Activated naive CD4-positive, alpha-beta T cell treated with anti-CD3 and anti-CD28 coated beads, Interleukin-2, amount 50 U/mL, for 72 hours (primary cell): ENCODE measurements around the gene POU2F3. TPM values are rescaled to one million over a fixed set of nuclear protein-coding genes. Genes with fewer than 3 reads are reported as not detected.
"Not testable (repeated sequence)": the region's sequence is repeated elsewhere in the genome, so short reads cannot be mapped to it uniquely, and the experiment has no call there.

Experiments
- ATAC-seq, 2 donors: fragments of 150-1000 bp; cut with Tn5 transposase; 2 replicates each; pipeline ENCODE4 v1.10.0; 2021; ENCODE audit warnings: mild to moderate bottlenecking in 2 of 2, moderate library complexity in 2 of 2
- DNase-seq, 2 donors: peaks; one replicate each; pipeline ENCODE4 v3.0.0; 2021 to 2022; ENCODE audit warnings: low spot score in 2 of 2
- H3K27ac Mint-ChIP-seq, 2 donors: one replicate each; pipeline ENCODE4 v1.8.0; 2022; ENCODE audit warnings: mild to moderate bottlenecking in 2 of 2, mixed read lengths in 2 of 2
- H3K36me3 Mint-ChIP-seq, 2 donors: one replicate each; pipeline ENCODE4 v1.8.0; 2022; ENCODE audit warnings: mixed read lengths in 2 of 2
- H3K9me3 Mint-ChIP-seq, 2 donors: one replicate each; pipeline ENCODE4 v1.8.0; 2022; ENCODE audit warnings: mixed read lengths in 2 of 2
- total RNA-seq, 2 donors: library from RNA; stranded (reverse); gene quantifications; one replicate each; pipeline ENCODE4 v1.2.3, GENCODE V29; 2022

The POU2F3 gene
- total RNA-seq, 2 donors from 2014 or later: not detected

- Mint-ChIP-seq H3K27ac (no peak overlapping the region), H3K36me3 (no peaks in the 10 kb centered on the region), H3K9me3 (no peaks in the 10 kb centered on the region)
- ATAC-seq (peak; percentile 78 to 87), DNase-seq (peak; percentile 61 to 79)
Measured at GRCh38 chr11:120235024-120235628, 4.8 kb upstream of the POU2F3 start.

GRCh38 chr11:120236169-120237107 lies 3.5 kb upstream of the POU2F3 start:
- Mint-ChIP-seq H3K9me3 (no peaks in the 10 kb centered on the region), H3K27ac (no peak overlapping the region), H3K36me3 (no peaks in the 10 kb centered on the region)
- DNase-seq (no peak), ATAC-seq (peak in 1 of 2 donors; percentile 29)

GRCh38 chr11:120238968-120239620 lies 846 bp upstream of the POU2F3 start:
- no peak overlapping the region for H3K27ac Mint-ChIP-seq
- ATAC-seq (no peak), DNase-seq (no peak)
- H3K36me3 Mint-ChIP-seq: no peaks in the 10 kb centered on the region
- H3K9me3 Mint-ChIP-seq: no peaks in the 10 kb centered on the region

GRCh38 chr11:120240866-120241265 lies 926 bp downstream of the POU2F3 start:
- DNase-seq: no peak
- Mint-ChIP-seq H3K27ac (no peak overlapping the region), H3K9me3 (no peaks in the 10 kb centered on the region), H3K36me3 (no peaks in the 10 kb centered on the region)
- no peak for ATAC-seq

GRCh38 chr11:120241277-120241676 lies 1.3 kb downstream of the POU2F3 start:
- ATAC-seq (no peak), DNase-seq (no peak)
- no peak overlapping the region for H3K27ac Mint-ChIP-seq
- H3K9me3 Mint-ChIP-seq: no peaks in the 10 kb centered on the region
- H3K36me3 Mint-ChIP-seq: no peaks in the 10 kb centered on the region

GRCh38 chr11:120243221-120243620 lies 3.3 kb downstream of the POU2F3 start:
- peaks cover 0 to 5% of the 10 kb centered on the region in 2 donors for H3K36me3 Mint-ChIP-seq
- DNase-seq: no peak
- H3K27ac Mint-ChIP-seq: no peak overlapping the region
- no peaks in the 10 kb centered on the region for H3K9me3 Mint-ChIP-seq
- no peak for ATAC-seq

GRCh38 chr11:120244476-120245365 lies 4.8 kb downstream of the POU2F3 start:
- no peaks in the 10 kb centered on the region for H3K9me3 Mint-ChIP-seq
- peaks cover 0 to 5% of the 10 kb centered on the region in 2 donors for H3K36me3 Mint-ChIP-seq
- ATAC-seq (peak in 1 of 2 donors; percentile 43), DNase-seq (no peak)
- H3K27ac Mint-ChIP-seq: no peak overlapping the region

GRCh38 chr11:120245434-120245833 lies 5.5 kb downstream of the POU2F3 start:
- no peak overlapping the region for H3K27ac Mint-ChIP-seq
- peaks cover 0 to 5% of the 10 kb centered on the region in 2 donors for H3K36me3 Mint-ChIP-seq
- H3K9me3 Mint-ChIP-seq: no peaks in the 10 kb centered on the region
- no peak for DNase-seq
- no peak for ATAC-seq

GRCh38 chr11:120248551-120249278 lies 8.8 kb downstream of the POU2F3 start:
- DNase-seq (no peak), ATAC-seq (peak; percentile 90 to 91)
- peaks cover 0 to 5% of the 10 kb centered on the region in 2 donors for H3K36me3 Mint-ChIP-seq
- no peaks in the 10 kb centered on the region for H3K9me3 Mint-ChIP-seq
- H3K27ac Mint-ChIP-seq: peak overlapping the region in 1 of 2 donors; percentile 53

- ATAC-seq (peak; percentile 3 to 30), DNase-seq (no peak)
- no peaks in the 10 kb centered on the region for H3K9me3 Mint-ChIP-seq
- H3K27ac Mint-ChIP-seq: peak overlapping the region in 1 of 2 donors; percentile 53
- peaks cover 0 to 5% of the 10 kb centered on the region in 2 donors for H3K36me3 Mint-ChIP-seq
Measured at GRCh38 chr11:120249279-120250262, 9.6 kb downstream of the POU2F3 start.

GRCh38 chr11:120253377-120253776 lies 13.4 kb downstream of the POU2F3 start:
- H3K9me3 Mint-ChIP-seq, DNase-seq, H3K27ac Mint-ChIP-seq, H3K36me3 Mint-ChIP-seq, ATAC-seq: not testable (repeated sequence)

- DNase-seq (no peak), ATAC-seq (peak in 1 of 2 donors; percentile 20)
- no peaks in the 10 kb centered on the region for H3K9me3 Mint-ChIP-seq
- no peak overlapping the region for H3K27ac Mint-ChIP-seq
- H3K36me3 Mint-ChIP-seq: no peaks in the 10 kb centered on the region
Measured at GRCh38 chr11:120254788-120255518, 15.0 kb downstream of the POU2F3 start.

GRCh38 chr11:120255519-120255866 lies 15.6 kb downstream of the POU2F3 start:
- ATAC-seq: no peak
- DNase-seq: no peak
- no peaks in the 10 kb centered on the region for H3K36me3 Mint-ChIP-seq
- no peaks in the 10 kb centered on the region for H3K9me3 Mint-ChIP-seq
- H3K27ac Mint-ChIP-seq: no peak overlapping the region

GRCh38 chr11:120256178-120256577 lies 16.2 kb downstream of the POU2F3 start:
- Mint-ChIP-seq H3K9me3 (no peaks in the 10 kb centered on the region), H3K36me3 (no peaks in the 10 kb centered on the region), H3K27ac (no peak overlapping the region)
- ATAC-seq: no peak
- DNase-seq: no peak
